Activated CD8-positive, alpha-beta T cell treated with anti-CD3 and anti-CD28 coated beads for 36 hours (primary cell): ENCODE data around the gene SUSD4. TPM values are rescaled to one million over a fixed set of nuclear protein-coding genes. Genes with fewer than 3 reads are reported as not detected.

ENCODE experiments used
- ATAC-seq: fragments of 200-7000 bp; cut with Tn5 transposase; one replicate; pipeline ENCODE4 v1.10.0; 2021; ENCODE audit warnings: mild to moderate bottlenecking, moderate library complexity
- CTCF ChIA-PET: fragments of 350-600 bp; sonication (Branson Sonifier 250); formaldehyde crosslinking; loops from one replicate; lab custom pipeline; 2021; ENCODE audit warnings: antibody characterized with exemption; lab: Charles Lee
- POLR2A ChIA-PET: fragments of 350-600 bp; sonication (Branson Sonifier 250); formaldehyde crosslinking; loops from one replicate; lab custom pipeline; 2021; ENCODE audit warnings: antibody characterized with exemption; lab: Charles Lee
- DNase-seq: peaks from one replicate; pipeline ENCODE4 v3.0.0-alpha.2; 2020
- H3K27ac Mint-ChIP-seq: one replicate; pipeline ENCODE4 v1.8.0; 2021; ENCODE audit warnings: mild to moderate bottlenecking, mixed read lengths
- H3K27me3 Mint-ChIP-seq: one replicate; pipeline ENCODE4 v1.8.0; 2021; ENCODE audit warnings: mixed read lengths
- H3K36me3 Mint-ChIP-seq: one replicate; pipeline ENCODE4 v1.8.0; 2021; ENCODE audit warnings: low read depth, mixed read lengths
- H3K4me1 Mint-ChIP-seq: one replicate; pipeline ENCODE4 v1.8.0; 2021; ENCODE audit warnings: low read depth, mixed read lengths
- H3K4me3 Mint-ChIP-seq: one replicate; pipeline ENCODE4 v1.8.0; 2021; ENCODE audit warnings: mild to moderate bottlenecking, moderate library complexity, mixed read lengths
- H3K9me3 Mint-ChIP-seq: one replicate; pipeline ENCODE4 v1.8.0; 2021; ENCODE audit warnings: mixed read lengths
- CTCF ChIP-seq: fragments of 200-600 bp; IDR thresholded peaks from one replicate; pipeline ENCODE4 v1.8.0; 2022; ENCODE audit warnings: antibody characterized with exemption, mild to moderate bottlenecking
- intact Hi-C: fragments of 100-400 bp; cut with micrococcal nuclease; formaldehyde crosslinking; loops from one replicate; pipeline ENCODE4 v1.10.0; 2022
- total RNA-seq, 2 experiments: library from RNA; stranded (reverse); gene quantifications; one replicate each; pipeline ENCODE4 v1.2.3, GENCODE V29; 2021

The SUSD4 gene
- total RNA-seq, 2 experiments from 2014 or later = 0.29 to 0.43 TPM

GRCh38 chr1:223319905-223320580, 43.9 kb downstream of the SUSD4 start:
- intact Hi-C loops = no loop called here
- Mint-ChIP-seq H3K27ac (no peak overlapping the region), H3K4me1 (peaks cover 16% of the 10 kb centered on the region), H3K36me3 (no peaks in the 10 kb centered on the region), H3K9me3 (no peaks in the 10 kb centered on the region), H3K4me3 (no peak overlapping the region), H3K27me3 (no peaks in the 10 kb centered on the region)
- TF ChIP-seq CTCF = no peak
- POLR2A ChIA-PET = no interaction called here
- CTCF ChIA-PET = no interaction called here
- ATAC-seq = no peak
- DNase-seq = no peak

- DNase-seq = no peak
- H3K36me3 Mint-ChIP-seq = no peaks in the 10 kb centered on the region
- no peaks in the 10 kb centered on the region for H3K9me3 Mint-ChIP-seq
- intact Hi-C loops = no loop called here
- ATAC-seq = no peak
- no peak overlapping the region for H3K27ac Mint-ChIP-seq
- ChIA-PET CTCF (no interaction called here), POLR2A (no interaction called here)
- no peaks in the 10 kb centered on the region for H3K27me3 Mint-ChIP-seq
- peaks cover 16% of the 10 kb centered on the region for H3K4me1 Mint-ChIP-seq
- no peak for TF ChIP-seq CTCF
- H3K4me3 Mint-ChIP-seq = no peak overlapping the region
Measured at GRCh38 chr1:223319398-223319797, 44.6 kb downstream of the SUSD4 start.

GRCh38 chr1:223316082-223316481, 47.9 kb downstream of the SUSD4 start:
- intact Hi-C loops = no loop called here
- POLR2A ChIA-PET = no interaction called here

GRCh38 chr1:223315665-223316064, 48.3 kb downstream of the SUSD4 start:
- ChIA-PET POLR2A (no interaction called here), CTCF (no interaction called here)
- no peaks in the 10 kb centered on the region for H3K36me3 Mint-ChIP-seq
- ATAC-seq = no peak
- no peaks in the 10 kb centered on the region for H3K27me3 Mint-ChIP-seq
- TF ChIP-seq CTCF = no peak
- no peaks in the 10 kb centered on the region for H3K4me1 Mint-ChIP-seq
- intact Hi-C loops = no loop called here
- no peak for DNase-seq
- no peak overlapping the region for H3K4me3 Mint-ChIP-seq
- H3K9me3 Mint-ChIP-seq = no peaks in the 10 kb centered on the region
- H3K27ac Mint-ChIP-seq = no peak overlapping the region

More at GRCh38 chr1:223316082-223316481, 47.9 kb downstream of the SUSD4 start:
- Mint-ChIP-seq H3K4me3 (no peak overlapping the region), H3K27ac (no peak overlapping the region), H3K9me3 (no peaks in the 10 kb centered on the region), H3K27me3 (no peaks in the 10 kb centered on the region), H3K4me1 (no peaks in the 10 kb centered on the region), H3K36me3 (no peaks in the 10 kb centered on the region)
- no peak for TF ChIP-seq CTCF
- ATAC-seq = no peak
- CTCF ChIA-PET = no interaction called here
- DNase-seq = no peak

GRCh38 chr1:223313415-223313754, 50.6 kb downstream of the SUSD4 start:
- intact Hi-C loops = no loop called here
- ATAC-seq = no peak
- H3K4me1 Mint-ChIP-seq = no peaks in the 10 kb centered on the region
- H3K27ac Mint-ChIP-seq = no peak overlapping the region
- no peak for TF ChIP-seq CTCF
- DNase-seq = no peak
- no peaks in the 10 kb centered on the region for H3K9me3 Mint-ChIP-seq
- POLR2A ChIA-PET = no interaction called here
- CTCF ChIA-PET = no interaction called here
- H3K4me3 Mint-ChIP-seq = no peak overlapping the region
- no peaks in the 10 kb centered on the region for H3K36me3 Mint-ChIP-seq
- H3K27me3 Mint-ChIP-seq = no peaks in the 10 kb centered on the region
